H1 (cell line): Measurements from ENCODE around the gene RND3. TPM values are rescaled to one million over a fixed set of nuclear protein-coding genes. Genes with fewer than 3 reads are reported as not detected.

Source experiments
- CTCF ChIA-PET: fragments of 300-600 bp; sonication (Branson Sonifier 250); formaldehyde crosslinking; loops from one replicate; lab custom pipeline; 2021; ENCODE audit not compliant: partially characterized antibody; lab: Charles Lee
- POLR2A ChIA-PET: fragments of 300-600 bp; sonication (Branson Sonifier 250); formaldehyde crosslinking; loops from one replicate; lab custom pipeline; 2021; ENCODE audit warnings: inconsistent platforms; ENCODE audit not compliant: partially characterized antibody; lab: Charles Lee
- DNase-seq, 2 experiments: peaks; one replicate each; pipeline versions ENCODE4 v3.0.0 to v3.0.0-alpha.2; 2010 to 2022; ENCODE audit warnings: low spot score in 2 of 2, low read depth in 1 of 2, mixed read lengths in 1 of 2
- FAIRE-seq: peaks from 2 replicates; lab custom pipeline; 2011; peaks lifted over from hg19 to GRCh38; lab: Jason Lieb, UNC
- H2AFZ ChIP-seq: 2 replicates; pipeline ENCODE4 v1.8.1; 2012; ENCODE audit warnings: low read length, inconsistent platforms
- H2AK5ac ChIP-seq: 2 replicates; pipeline ENCODE4 v1.6.1; 2013; ENCODE audit warnings: low read depth, low read length
- H2BK120ac ChIP-seq: replicated peaks from 2 replicates; pipeline ENCODE3; 2013; ENCODE audit warnings: low read depth, low read length, inconsistent platforms
- H2BK12ac ChIP-seq: 2 replicates; pipeline ENCODE4 v1.6.1; 2013; ENCODE audit warnings: low read depth, low read length
- H2BK15ac ChIP-seq: 2 replicates; pipeline ENCODE4 v1.6.1; 2013; ENCODE audit warnings: low read length
- H2BK20ac ChIP-seq: 2 replicates; pipeline ENCODE4 v1.6.1; 2013; ENCODE audit warnings: low read length
- H2BK5ac ChIP-seq: 2 replicates; pipeline ENCODE4 v1.6.1; 2013; ENCODE audit warnings: low read depth, low read length
- H3K14ac ChIP-seq: 2 replicates; pipeline ENCODE4 v1.6.1; 2013; ENCODE audit warnings: inconsistent platforms; ENCODE audit not compliant: insufficient read length
- H3K18ac ChIP-seq: 2 replicates; pipeline ENCODE4 v1.6.1; 2013; ENCODE audit warnings: low read length; ENCODE audit errors: extremely low read depth
- H3K23ac ChIP-seq: 2 replicates; pipeline ENCODE4 v1.6.1; 2013; ENCODE audit warnings: inconsistent platforms; ENCODE audit not compliant: insufficient read length
- H3K23me2 ChIP-seq: 2 replicates; pipeline ENCODE4 v1.6.1; 2013; ENCODE audit warnings: low read depth, low read length
- H3K27ac ChIP-seq: 2 replicates; pipeline ENCODE4 v1.6.1; 2011; ENCODE audit warnings: low read depth, low read length, inconsistent platforms
- H3K27me3 ChIP-seq, 4 experiments: replicated peaks in 1 of 4; 1 replicate in 1 of 4; 2 replicates in 3 of 4; pipeline versions ENCODE4 v1.6.1 to v1.8.1; 2011 to 2013; ENCODE audit warnings: low read length in 3 of 4, mild to moderate bottlenecking in 3 of 4, inconsistent platforms in 2 of 4, mixed read lengths in 2 of 4, moderate library complexity in 1 of 4; ENCODE audit not compliant: control insufficient read depth in 3 of 4, insufficient read depth in 3 of 4; ENCODE audit errors: extremely low read depth in 1 of 4
- H3K36me3 ChIP-seq, 4 experiments: 2 replicates each; pipeline versions ENCODE4 v1.6.1 to v1.8.1; 2011 to 2013; ENCODE audit warnings: mild to moderate bottlenecking in 4 of 4, low read length in 3 of 4, moderate library complexity in 2 of 4, control low read depth in 1 of 4, inconsistent platforms in 1 of 4; ENCODE audit not compliant: insufficient read depth in 4 of 4, control insufficient read depth in 2 of 4
- H3K4ac ChIP-seq: replicated peaks from 2 replicates; pipeline ENCODE3; 2013; ENCODE audit warnings: low read length, low read depth, mixed read lengths, inconsistent platforms; ENCODE audit not compliant: insufficient read length
- H3K4me1 ChIP-seq, 4 experiments: replicated peaks in 1 of 4; 1 replicate in 1 of 4; 2 replicates in 3 of 4; pipeline versions ENCODE4 v1.6.1 to v1.8.1; 2011 to 2013; ENCODE audit warnings: low read length in 3 of 4, inconsistent platforms in 2 of 4, mixed read lengths in 1 of 4; ENCODE audit not compliant: insufficient read depth in 4 of 4, control insufficient read depth in 3 of 4
- H3K4me2 ChIP-seq, 2 experiments: 2 replicates each; pipeline versions ENCODE4 v1.6.1 to v1.8.1; 2011 to 2013; ENCODE audit warnings: low read depth in 2 of 2, low read length in 2 of 2, control low read depth in 1 of 2, inconsistent platforms in 1 of 2, mild to moderate bottlenecking in 1 of 2; ENCODE audit not compliant: insufficient read depth in 1 of 2
- H3K4me3 ChIP-seq, 4 experiments: fragments of 200-600, 300-600 bp in 1 of 4; sonication (generic), shearing (Covaris generic), sonication (Bioruptor Twin) in 1 of 4; 2 replicates each; pipeline versions ENCODE4 v1.5.1 to v1.8.1; 2011 to 2016; ENCODE audit warnings: low read length in 4 of 4, low read depth in 3 of 4, control low read depth in 2 of 4, inconsistent platforms in 2 of 4, mild to moderate bottlenecking in 2 of 4, mixed read lengths in 1 of 4, moderate library complexity in 1 of 4; ENCODE audit not compliant: insufficient read depth in 2 of 4; ENCODE audit errors: extremely low read depth in 1 of 4
- H3K56ac ChIP-seq: replicated peaks from 2 replicates; pipeline ENCODE3; 2013; ENCODE audit warnings: low read depth, mild to moderate bottlenecking, mixed read lengths, low read length, inconsistent platforms; ENCODE audit not compliant: insufficient read length
- H3K79me1 ChIP-seq: 2 replicates; pipeline ENCODE4 v1.6.1; 2013; ENCODE audit warnings: low read depth, low read length, control low read depth
- H3K79me2 ChIP-seq, 2 experiments: 2 replicates each; pipeline versions ENCODE4 v1.6.1 to v1.8.1; 2012 to 2013; ENCODE audit warnings: low read length in 2 of 2, mild to moderate bottlenecking in 2 of 2, inconsistent platforms in 1 of 2; ENCODE audit not compliant: insufficient read depth in 2 of 2, control insufficient read depth in 1 of 2
- H3K9ac ChIP-seq, 4 experiments: replicated peaks in 1 of 4; 1 replicate in 1 of 4; 2 replicates in 3 of 4; pipeline versions ENCODE4 v1.6.1 to v1.8.1; 2011 to 2013; ENCODE audit warnings: low read depth in 3 of 4, low read length in 3 of 4, control low read depth in 2 of 4, mild to moderate bottlenecking in 2 of 4, moderate library complexity in 2 of 4, inconsistent platforms in 1 of 4; ENCODE audit errors: extremely low read depth in 1 of 4
- H3K9me3 ChIP-seq, 2 experiments: 2 replicates each; pipeline versions ENCODE4 v1.6.1 to v1.8.1; 2012 to 2013; ENCODE audit warnings: mild to moderate bottlenecking in 2 of 2, moderate library complexity in 2 of 2, control low read depth in 1 of 2, inconsistent platforms in 1 of 2, low read depth in 1 of 2, low read length in 1 of 2, mixed read lengths in 1 of 2; ENCODE audit not compliant: insufficient read depth in 2 of 2
- H4K20me1 ChIP-seq, 2 experiments: replicated peaks in 1 of 2; 2 replicates each; pipeline versions ENCODE3 to v1.8.1; 2011 to 2013; ENCODE audit warnings: inconsistent platforms in 2 of 2, low read length in 2 of 2, mild to moderate bottlenecking in 1 of 2; ENCODE audit not compliant: insufficient read depth in 2 of 2, control insufficient read depth in 1 of 2
- H4K5ac ChIP-seq: 2 replicates; pipeline ENCODE4 v1.6.1; 2013; ENCODE audit warnings: low read length, low read depth, mixed read lengths, inconsistent platforms; ENCODE audit not compliant: insufficient read length
- H4K8ac ChIP-seq: 2 replicates; pipeline ENCODE4 v1.8.0; 2013; ENCODE audit warnings: mild to moderate bottlenecking, moderate library complexity, low read length, inconsistent platforms; ENCODE audit not compliant: insufficient read depth; ENCODE audit errors: extremely low read depth
- H4K91ac ChIP-seq: replicated peaks from 2 replicates; pipeline ENCODE3; 2013; ENCODE audit warnings: low read length, mixed read lengths, inconsistent platforms; ENCODE audit not compliant: insufficient read length
- BACH1 ChIP-seq: IDR thresholded peaks from 2 replicates; pipeline ENCODE4 v1.6.1; 2012; ENCODE audit warnings: low read length, improper control_type of control experiment
- BCL11A ChIP-seq, 2 experiments: IDR thresholded peaks; one replicate each; pipeline ENCODE4 v1.6.1; 2011; ENCODE audit warnings: low read depth in 2 of 2, low read length in 2 of 2, mild to moderate bottlenecking in 2 of 2
- CBX5 ChIP-seq: fragments of 300-800, 300-1000 bp; sonication (generic); IDR thresholded peaks from 2 replicates; pipeline ENCODE4 v1.7.1; 2016; ENCODE audit warnings: antibody characterized with exemption, low read length, low read depth
- CHD2 ChIP-seq: IDR thresholded peaks from 2 replicates; pipeline ENCODE4 v1.6.1; 2012; ENCODE audit warnings: low read length, improper control_type of control experiment
- EGR1 ChIP-seq: IDR thresholded peaks from 2 replicates; pipeline ENCODE4 v1.6.1; 2011; ENCODE audit warnings: low read depth, low read length, borderline replicate concordance
- GABPA ChIP-seq: IDR thresholded peaks from 2 replicates; pipeline ENCODE4 v1.6.1; 2011; ENCODE audit warnings: mild to moderate bottlenecking, low read length, moderate library complexity, borderline replicate concordance; ENCODE audit not compliant: insufficient read depth
- KDM5A ChIP-seq: fragments of 200-600 bp; IDR thresholded peaks from 2 replicates; pipeline ENCODE4 v1.7.1; 2012; ENCODE audit warnings: mild to moderate bottlenecking, low read length, inconsistent platforms, mixed read lengths
- NRF1 ChIP-seq: IDR thresholded peaks from 2 replicates; pipeline ENCODE4 v1.6.1; 2011; ENCODE audit warnings: mild to moderate bottlenecking, low read depth, low read length, improper control_type of control experiment
- POLR2A ChIP-seq, 2 experiments: IDR thresholded peaks; 1 replicate in 1 of 2; 2 replicates in 1 of 2; pipeline ENCODE4 v1.6.1; 2011; ENCODE audit warnings: low read depth in 2 of 2, low read length in 2 of 2, mild to moderate bottlenecking in 2 of 2; ENCODE audit errors: control extremely low read depth in 1 of 2
- POU5F1 ChIP-seq: IDR thresholded peaks from 2 replicates; pipeline ENCODE4 v1.6.1; 2011; ENCODE audit warnings: low read depth, mild to moderate bottlenecking, low read length, moderate library complexity
- RXRA ChIP-seq: IDR thresholded peaks from 2 replicates; pipeline ENCODE4 v1.6.1; 2011; ENCODE audit warnings: low read depth, mild to moderate bottlenecking, low read length, moderate library complexity; ENCODE audit not compliant: insufficient read depth
- SIN3A ChIP-seq, 2 experiments: IDR thresholded peaks in 1 of 2; conservative IDR thresholded peaks in 1 of 2; 2 replicates each; pipeline ENCODE4 v1.6.1; 2011 to 2012; ENCODE audit warnings: low read length in 2 of 2, improper control_type of control experiment in 1 of 2, low read depth in 1 of 2, mild to moderate bottlenecking in 1 of 2
- SIRT6 ChIP-seq: IDR thresholded peaks from one replicate; pipeline ENCODE4 v1.7.1; 2012; ENCODE audit warnings: low read length, inconsistent platforms
- WGBS, 2 experiments: shearing (Covaris generic) in 1 of 2; methylation state at CpG; one replicate each; pipeline versions ENCODE4 v1.1.6 to v1.1.7; 2013 to 2015; ENCODE audit warnings: low lambda C conversion rate in 2 of 2, mixed read lengths in 2 of 2, inconsistent platforms in 1 of 2, low coverage in 1 of 2, missing lambda C conversion rate in 1 of 2; ENCODE audit not compliant: insufficient replicate concordance in 2 of 2, insufficient coverage in 1 of 2, insufficient read length in 1 of 2; ENCODE audit errors: extremely low coverage in 1 of 2, missing lambda C conversion rate in 1 of 2; 5-methylcytosine and 5-hydroxymethylcytosine counted together
- polyA plus RNA-seq, 7 experiments: library from polyadenylated mRNA; depleted of rRNA in 3 of 7; stranded (reverse) in 5 of 7; unstranded in 2 of 7; fragments of >200 nt in 5 of 7; fragments of 200-250 nt in 2 of 7; gene quantifications; 1 replicate in 5 of 7; 2 replicates in 1 of 7; 4 replicates in 1 of 7; pipeline versions ENCODE4 v1.2.1 to v1.2.3, GENCODE V29; 2011 to 2013; ENCODE audit warnings: missing spikeins in 2 of 7, mixed read lengths in 2 of 7
- total RNA-seq: library from RNA; stranded (reverse); fragmentation: NEBNext Ultra II Directional; extraction: Animal tissue kit (Norgen Biotek cat#: 25700); gene quantifications from 2 replicates; pipeline ENCODE4 v1.2.1, GENCODE V29; 2021
- TF ChIP-seq, protein P1 (sequence below): IDR thresholded peaks from 2 replicates; pipeline ENCODE4 v1.6.1; 2012; ENCODE audit warnings: inconsistent platforms
- TF ChIP-seq, protein P2 (sequence below): IDR thresholded peaks from 2 replicates; pipeline ENCODE4 v1.6.1; 2012; ENCODE audit warnings: inconsistent platforms

RND3 gene
- total and polyA plus RNA-seq, 2 of the 8 experiments (the other 6 are each of a cell fraction or from before 2014, with no cell fraction given): 12.2 to 25.6 TPM

DNA sequence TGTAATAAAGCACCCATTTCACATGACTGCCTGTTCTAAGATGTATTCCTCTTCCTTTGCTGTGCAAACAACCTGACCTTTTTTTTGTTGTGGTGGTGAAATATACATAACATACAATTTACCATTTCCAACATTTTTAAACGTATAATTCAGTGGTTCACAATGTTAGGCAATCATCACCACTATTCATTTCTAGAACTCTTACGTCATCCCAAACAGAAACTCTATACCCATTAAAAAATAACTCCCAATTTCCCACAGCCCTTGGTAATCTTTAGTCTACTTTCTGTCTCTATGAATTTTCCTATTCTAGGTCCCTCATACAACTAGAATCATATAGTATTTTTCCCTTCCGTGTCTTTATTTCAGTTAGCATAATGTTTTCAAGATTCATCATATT lies 36.7 kb downstream of the RND3 start:
- H4K91ac ChIP-seq: no peak overlapping the region
- no peak for FAIRE-seq
- no peak overlapping the region for H2BK12ac ChIP-seq
- POLR2A ChIA-PET: no interaction called here
- WGBS, 2 experiments: 94 to 100% methylated on average over 1 to 3 of the region's 3 CpGs
- no peak overlapping the region for H3K18ac ChIP-seq
- H3K27me3 ChIP-seq: no peaks in the 10 kb centered on the region
- no peak overlapping the region for H3K23ac ChIP-seq
- H4K20me1 ChIP-seq: no peaks in the 10 kb centered on the region
- H3K14ac ChIP-seq: no peak overlapping the region
- H2AFZ ChIP-seq: no peak overlapping the region
- no peaks in the 10 kb centered on the region for H3K36me3 ChIP-seq
- H2BK120ac ChIP-seq: no peak overlapping the region
- H3K4ac ChIP-seq: no peak overlapping the region
- H2BK15ac ChIP-seq: no peak overlapping the region
- H3K4me2 ChIP-seq: no peak overlapping the region
- H3K9me3 ChIP-seq: no peaks in the 10 kb centered on the region
- no peak overlapping the region for H3K9ac ChIP-seq
- no peak overlapping the region for H3K56ac ChIP-seq
- no peak overlapping the region for H2BK20ac ChIP-seq
- H3K27ac ChIP-seq: no peak overlapping the region
- H4K8ac ChIP-seq: no peak overlapping the region
- DNase-seq: no peak
- H3K23me2 ChIP-seq: no peaks in the 10 kb centered on the region
- H3K4me1 ChIP-seq: no peaks in the 10 kb centered on the region
- H4K5ac ChIP-seq: no peak overlapping the region
- no peak overlapping the region for H3K4me3 ChIP-seq
- no peak overlapping the region for H2AK5ac ChIP-seq
- CTCF ChIA-PET: no interaction called here
- no peaks in the 10 kb centered on the region for H3K79me1 ChIP-seq
- H2BK5ac ChIP-seq: no peak overlapping the region
- H3K79me2 ChIP-seq: no peaks in the 10 kb centered on the region
- TF ChIP-seq, protein P1, sequence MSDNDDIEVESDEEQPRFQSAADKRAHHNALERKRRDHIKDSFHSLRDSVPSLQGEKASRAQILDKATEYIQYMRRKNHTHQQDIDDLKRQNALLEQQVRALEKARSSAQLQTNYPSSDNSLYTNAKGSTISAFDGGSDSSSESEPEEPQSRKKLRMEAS: no peak
- TF ChIP-seq SIN3A (conservative IDR thresholded peaks at IDR 0.05 in 1 of 2, IDR thresholded peaks at IDR 0.05 in 1 of 2; ENCODE audit: low read depth in 1 of 2, low read length in 2 of 2) (no peak), RXRA (no peak), POU5F1 (no peak), CBX5 (no peak), EGR1 (no peak), BCL11A (IDR thresholded peaks at IDR 0.05; ENCODE audit: low read depth in 2 of 2, low read length in 2 of 2) (no peak), GABPA (no peak), POLR2A (IDR thresholded peaks at IDR 0.05; ENCODE audit: control extremely low read depth in 1 of 2, low read depth in 2 of 2, low read length in 2 of 2) (no peak), CHD2 (no peak), BACH1 (no peak), SIRT6 (no peak), KDM5A (no peak), NRF1 (no peak)
- TF ChIP-seq, protein P2, sequence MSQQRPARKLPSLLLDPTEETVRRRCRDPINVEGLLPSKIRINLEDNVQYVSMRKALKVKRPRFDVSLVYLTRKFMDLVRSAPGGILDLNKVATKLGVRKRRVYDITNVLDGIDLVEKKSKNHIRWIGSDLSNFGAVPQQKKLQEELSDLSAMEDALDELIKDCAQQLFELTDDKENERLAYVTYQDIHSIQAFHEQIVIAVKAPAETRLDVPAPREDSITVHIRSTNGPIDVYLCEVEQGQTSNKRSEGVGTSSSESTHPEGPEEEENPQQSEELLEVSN: no peak
